Suprapubic skin (tissue), 4 donors: ENCODE data around the gene RAB3GAP2. TPM values are rescaled to one million over a fixed set of nuclear protein-coding genes. Genes with fewer than 3 reads are reported as not detected.
A peak's percentile ranks its signal among the peaks of the same experiment; 100 is the strongest.

Experiments used
- DNase-seq, 2 donors: peaks; one replicate each; pipeline ENCODE4 v3.0.0-alpha.2; 2019; ENCODE audit warnings: low spot score in 2 of 2
- H3K27ac ChIP-seq: fragments of 200-600 bp; sonication (generic); one replicate; pipeline ENCODE4 v1.5.1; 2019
- H3K27me3 ChIP-seq: fragments of 200-600 bp; sonication (generic); one replicate; pipeline ENCODE4 v1.5.1; 2019
- H3K36me3 ChIP-seq: fragments of 200-600 bp; sonication (generic); one replicate; pipeline ENCODE4 v1.5.1; 2019
- H3K4me1 ChIP-seq: fragments of 200-600 bp; sonication (generic); one replicate; pipeline ENCODE4 v1.5.1; 2019
- H3K4me3 ChIP-seq: fragments of 200-600 bp; sonication (generic); one replicate; pipeline ENCODE4 v1.5.1; 2019; ENCODE audit warnings: mild to moderate bottlenecking
- H3K9me3 ChIP-seq: fragments of 200-600 bp; sonication (generic); one replicate; pipeline ENCODE4 v1.5.1; 2019
- EP300 ChIP-seq: sonication (generic); formaldehyde crosslinking; IDR thresholded peaks from one replicate; pipeline ENCODE4 v1.6.1; 2017; ENCODE audit warnings: antibody characterized with exemption
- POLR2A ChIP-seq, 2 donors: fragments of 450-650 bp; IDR thresholded peaks; one replicate each; pipeline ENCODE4 v1.6.1; 2017; ENCODE audit warnings: antibody characterized with exemption in 2 of 2, mild to moderate bottlenecking in 2 of 2, moderate library complexity in 2 of 2
- POLR2AphosphoS5 ChIP-seq, 3 donors: sonication (generic); formaldehyde crosslinking; IDR thresholded peaks; one replicate each; pipeline ENCODE4 v1.6.1; 2017; ENCODE audit warnings: antibody characterized with exemption in 3 of 3
- WGBS: methylation state at CpG from one replicate; pipeline ENCODE4 v1.1.5; 2018; 5-methylcytosine and 5-hydroxymethylcytosine counted together
- total RNA-seq, 4 donors: library from RNA; depleted of rRNA; stranded (reverse); fragments of >200 nt; gene quantifications; one replicate each; pipeline ENCODE4 v1.1.0, GENCODE V29; 2016
- TF ChIP-seq, protein P1 (sequence below), 2 donors: fragments of 200-600 bp in 1 of 2; fragments of 450-650 bp in 1 of 2; sonication (generic) in 1 of 2; IDR thresholded peaks; one replicate each; pipeline ENCODE4 v1.5.1; 2016 to 2019; ENCODE audit warnings: antibody characterized with exemption in 2 of 2, mild to moderate bottlenecking in 1 of 2, moderate library complexity in 1 of 2

RAB3GAP2 gene, protein sequence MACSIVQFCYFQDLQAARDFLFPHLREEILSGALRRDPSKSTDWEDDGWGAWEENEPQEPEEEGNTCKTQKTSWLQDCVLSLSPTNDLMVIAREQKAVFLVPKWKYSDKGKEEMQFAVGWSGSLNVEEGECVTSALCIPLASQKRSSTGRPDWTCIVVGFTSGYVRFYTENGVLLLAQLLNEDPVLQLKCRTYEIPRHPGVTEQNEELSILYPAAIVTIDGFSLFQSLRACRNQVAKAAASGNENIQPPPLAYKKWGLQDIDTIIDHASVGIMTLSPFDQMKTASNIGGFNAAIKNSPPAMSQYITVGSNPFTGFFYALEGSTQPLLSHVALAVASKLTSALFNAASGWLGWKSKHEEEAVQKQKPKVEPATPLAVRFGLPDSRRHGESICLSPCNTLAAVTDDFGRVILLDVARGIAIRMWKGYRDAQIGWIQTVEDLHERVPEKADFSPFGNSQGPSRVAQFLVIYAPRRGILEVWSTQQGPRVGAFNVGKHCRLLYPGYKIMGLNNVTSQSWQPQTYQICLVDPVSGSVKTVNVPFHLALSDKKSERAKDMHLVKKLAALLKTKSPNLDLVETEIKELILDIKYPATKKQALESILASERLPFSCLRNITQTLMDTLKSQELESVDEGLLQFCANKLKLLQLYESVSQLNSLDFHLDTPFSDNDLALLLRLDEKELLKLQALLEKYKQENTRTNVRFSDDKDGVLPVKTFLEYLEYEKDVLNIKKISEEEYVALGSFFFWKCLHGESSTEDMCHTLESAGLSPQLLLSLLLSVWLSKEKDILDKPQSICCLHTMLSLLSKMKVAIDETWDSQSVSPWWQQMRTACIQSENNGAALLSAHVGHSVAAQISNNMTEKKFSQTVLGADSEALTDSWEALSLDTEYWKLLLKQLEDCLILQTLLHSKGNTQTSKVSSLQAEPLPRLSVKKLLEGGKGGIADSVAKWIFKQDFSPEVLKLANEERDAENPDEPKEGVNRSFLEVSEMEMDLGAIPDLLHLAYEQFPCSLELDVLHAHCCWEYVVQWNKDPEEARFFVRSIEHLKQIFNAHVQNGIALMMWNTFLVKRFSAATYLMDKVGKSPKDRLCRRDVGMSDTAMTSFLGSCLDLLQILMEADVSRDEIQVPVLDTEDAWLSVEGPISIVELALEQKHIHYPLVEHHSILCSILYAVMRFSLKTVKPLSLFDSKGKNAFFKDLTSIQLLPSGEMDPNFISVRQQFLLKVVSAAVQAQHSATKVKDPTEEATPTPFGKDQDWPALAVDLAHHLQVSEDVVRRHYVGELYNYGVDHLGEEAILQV (N-terminal part only)
- total RNA-seq: 10 to 100 TPM; 15.3 to 31.8 (median 18.3) TPM

DNA sequence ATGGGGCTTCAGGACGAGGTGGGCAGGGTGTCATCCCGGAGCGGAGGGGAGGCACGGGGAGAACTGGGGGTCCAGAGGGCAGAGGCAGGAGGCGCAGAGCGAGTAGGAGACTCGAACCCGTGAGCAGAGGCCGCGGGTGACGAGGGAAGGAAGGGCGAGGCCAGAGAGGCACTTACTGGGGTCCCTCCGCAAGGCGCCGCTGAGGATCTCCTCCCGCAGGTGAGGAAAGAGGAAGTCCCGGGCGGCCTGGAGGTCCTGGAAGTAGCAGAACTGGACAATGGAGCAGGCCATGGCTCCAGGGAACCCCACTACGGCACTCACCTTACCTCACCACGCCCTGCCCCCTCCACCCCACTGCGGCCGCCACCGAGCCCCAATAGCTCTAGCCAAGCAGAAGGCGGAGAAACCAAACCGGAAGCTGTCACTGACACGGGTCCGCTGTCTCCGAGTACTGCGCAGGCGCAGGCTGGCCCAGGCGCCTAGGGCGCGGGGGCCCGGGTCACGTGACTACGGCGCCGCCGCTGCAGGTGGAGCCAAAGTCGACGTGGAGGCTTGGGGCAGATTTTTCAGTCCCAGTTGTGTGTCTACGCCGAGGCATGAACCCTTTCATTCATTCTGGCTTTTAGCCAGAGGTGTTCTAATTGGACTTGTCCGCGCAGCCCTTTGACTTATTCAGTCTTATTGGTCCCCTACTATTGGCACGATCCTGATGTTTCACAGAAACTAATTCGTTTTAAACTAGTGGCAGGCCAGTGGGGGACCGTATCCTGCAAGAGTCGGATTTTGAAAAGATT, at the start of gene RAB3GAP2:
Gene RAB3GAP2, minus strand, starts transcription at position 407 of the 794 bp plus-strand sequence. Its CDS starts 116 bp downstream, at position 291.
- 0% methylated on average over 27 of the region's 49 CpGs for WGBS
- peak in 1 of 2 donors; percentile 69 for TF ChIP-seq POLR2A (IDR thresholded peaks at IDR 0.05)
- no peak for TF ChIP-seq EP300
- no peak for TF ChIP-seq POLR2AphosphoS5 (IDR thresholded peaks at IDR 0.05)
- TF ChIP-seq, protein P1, sequence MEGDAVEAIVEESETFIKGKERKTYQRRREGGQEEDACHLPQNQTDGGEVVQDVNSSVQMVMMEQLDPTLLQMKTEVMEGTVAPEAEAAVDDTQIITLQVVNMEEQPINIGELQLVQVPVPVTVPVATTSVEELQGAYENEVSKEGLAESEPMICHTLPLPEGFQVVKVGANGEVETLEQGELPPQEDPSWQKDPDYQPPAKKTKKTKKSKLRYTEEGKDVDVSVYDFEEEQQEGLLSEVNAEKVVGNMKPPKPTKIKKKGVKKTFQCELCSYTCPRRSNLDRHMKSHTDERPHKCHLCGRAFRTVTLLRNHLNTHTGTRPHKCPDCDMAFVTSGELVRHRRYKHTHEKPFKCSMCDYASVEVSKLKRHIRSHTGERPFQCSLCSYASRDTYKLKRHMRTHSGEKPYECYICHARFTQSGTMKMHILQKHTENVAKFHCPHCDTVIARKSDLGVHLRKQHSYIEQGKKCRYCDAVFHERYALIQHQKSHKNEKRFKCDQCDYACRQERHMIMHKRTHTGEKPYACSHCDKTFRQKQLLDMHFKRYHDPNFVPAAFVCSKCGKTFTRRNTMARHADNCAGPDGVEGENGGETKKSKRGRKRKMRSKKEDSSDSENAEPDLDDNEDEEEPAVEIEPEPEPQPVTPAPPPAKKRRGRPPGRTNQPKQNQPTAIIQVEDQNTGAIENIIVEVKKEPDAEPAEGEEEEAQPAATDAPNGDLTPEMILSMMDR (IDR thresholded peaks at IDR 0.05): no peak
- H3K9me3 ChIP-seq: no peaks in the 10 kb centered on the region

DNA sequence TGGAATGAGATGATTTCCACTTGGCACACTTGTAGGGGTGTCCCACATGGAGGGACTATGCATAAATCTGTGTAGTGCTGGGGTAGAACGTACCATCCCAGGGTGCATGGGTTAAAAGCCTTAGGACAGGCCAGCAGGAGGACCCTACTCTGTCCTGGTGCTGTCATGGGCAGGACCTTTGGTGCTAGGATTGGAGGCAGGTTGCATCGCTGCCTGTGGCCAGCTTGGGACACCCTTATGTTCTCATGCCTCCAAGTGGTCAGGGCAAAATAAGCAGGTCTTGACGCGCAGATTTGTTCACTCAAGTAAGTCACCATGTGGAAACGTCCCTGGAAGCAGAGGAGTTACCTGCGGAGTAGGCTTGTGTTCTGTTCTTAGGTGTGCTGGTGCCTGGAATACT, 49.5 kb upstream of the RAB3GAP2 start:
- no peak for DNase-seq
- Histone ChIP-seq H3K9me3 (no peaks in the 10 kb centered on the region), H3K4me1 (no peaks in the 10 kb centered on the region), H3K27me3 (peaks cover 6% of the 10 kb centered on the region), H3K4me3 (no peak overlapping the region), H3K36me3 (no peaks in the 10 kb centered on the region), H3K27ac (no peak overlapping the region)
- no peak for TF ChIP-seq POLR2A (IDR thresholded peaks at IDR 0.05)
- no peak for TF ChIP-seq EP300
- TF ChIP-seq, protein P1 (IDR thresholded peaks at IDR 0.05): no peak
- no peak for TF ChIP-seq POLR2AphosphoS5 (IDR thresholded peaks at IDR 0.05)
- WGBS: 87% methylated on average over 6 of the region's 6 CpGs

More for the DNA sequence above, at the start of gene RAB3GAP2:
- H3K27ac ChIP-seq: peak within 1 kb of the TSS; percentile 87
- peak; percentile 96 to 97 for DNase-seq
- H3K36me3 ChIP-seq: peaks cover 5% of the 10 kb centered on the region
- no peaks in the 10 kb centered on the region for H3K27me3 ChIP-seq
- H3K4me3 ChIP-seq: peak within 1 kb of the TSS; percentile 97
- H3K4me1 ChIP-seq: peaks cover 30% of the 10 kb centered on the region

DNA sequence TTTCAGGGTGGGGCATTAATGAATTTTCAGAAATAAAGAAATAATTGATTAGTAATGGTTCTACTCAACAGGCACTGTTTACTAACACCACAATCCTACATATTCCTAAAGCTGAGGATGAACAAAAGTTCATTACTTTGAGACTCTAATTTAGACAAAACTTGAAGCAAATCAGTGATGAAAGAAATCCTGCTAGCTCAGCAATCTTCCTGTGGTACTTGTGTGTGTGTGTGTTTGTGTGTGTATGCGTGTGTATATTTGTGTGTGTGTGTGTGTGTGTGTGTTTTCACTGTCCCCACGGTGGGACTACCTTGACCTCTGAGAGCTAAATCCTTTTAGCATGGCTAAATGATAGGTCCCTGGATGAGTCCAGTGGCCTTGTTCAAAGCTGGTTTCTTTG, 48.5 kb upstream of the RAB3GAP2 start:
- H3K4me1 ChIP-seq: no peaks in the 10 kb centered on the region
- DNase-seq: no peak
- TF ChIP-seq, protein P1 (IDR thresholded peaks at IDR 0.05): no peak
- TF ChIP-seq POLR2AphosphoS5 (IDR thresholded peaks at IDR 0.05): no peak
- no peak for TF ChIP-seq EP300
- TF ChIP-seq POLR2A (IDR thresholded peaks at IDR 0.05): no peak
- 94% methylated on average over 2 of the region's 2 CpGs for WGBS
- no peak overlapping the region for H3K4me3 ChIP-seq
- no peaks in the 10 kb centered on the region for H3K36me3 ChIP-seq
- H3K27ac ChIP-seq: no peak overlapping the region
- H3K9me3 ChIP-seq: no peaks in the 10 kb centered on the region
- H3K27me3 ChIP-seq: peaks cover 6% of the 10 kb centered on the region

DNA sequence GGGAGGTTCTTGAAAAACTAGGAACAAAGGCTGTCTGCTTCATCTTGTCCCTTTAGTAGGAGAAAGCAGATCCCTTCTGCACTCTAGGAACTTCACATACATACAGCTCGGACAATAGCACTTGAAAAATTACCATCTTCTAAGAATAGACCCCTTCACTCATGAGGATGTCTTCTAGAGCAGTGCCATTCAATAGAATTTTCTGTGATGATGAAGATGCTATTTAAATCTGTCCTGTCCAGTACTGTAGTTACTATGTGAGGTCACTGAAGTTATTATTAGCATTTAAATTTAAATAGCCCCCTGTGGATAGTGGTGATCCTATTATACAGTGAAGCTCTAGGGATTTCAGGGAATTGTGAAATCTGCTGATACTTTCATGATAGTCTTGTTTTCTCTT, 46.4 kb upstream of the RAB3GAP2 start:
- 90% methylated on average over 1 of the region's 1 CpG for WGBS
- DNase-seq: no peak
- no peak overlapping the region for H3K4me3 ChIP-seq
- no peaks in the 10 kb centered on the region for H3K9me3 ChIP-seq
- H3K4me1 ChIP-seq: peaks cover 8% of the 10 kb centered on the region
- no peak for TF ChIP-seq EP300
- TF ChIP-seq POLR2AphosphoS5 (IDR thresholded peaks at IDR 0.05): no peak
- TF ChIP-seq POLR2A (IDR thresholded peaks at IDR 0.05): no peak
- TF ChIP-seq, protein P1 (IDR thresholded peaks at IDR 0.05): no peak
- H3K27ac ChIP-seq: no peak overlapping the region
- no peaks in the 10 kb centered on the region for H3K36me3 ChIP-seq
- peaks cover 6% of the 10 kb centered on the region for H3K27me3 ChIP-seq
